Measurements from ENCODE around the gene FARSB.

FARSB gene

DNA sequence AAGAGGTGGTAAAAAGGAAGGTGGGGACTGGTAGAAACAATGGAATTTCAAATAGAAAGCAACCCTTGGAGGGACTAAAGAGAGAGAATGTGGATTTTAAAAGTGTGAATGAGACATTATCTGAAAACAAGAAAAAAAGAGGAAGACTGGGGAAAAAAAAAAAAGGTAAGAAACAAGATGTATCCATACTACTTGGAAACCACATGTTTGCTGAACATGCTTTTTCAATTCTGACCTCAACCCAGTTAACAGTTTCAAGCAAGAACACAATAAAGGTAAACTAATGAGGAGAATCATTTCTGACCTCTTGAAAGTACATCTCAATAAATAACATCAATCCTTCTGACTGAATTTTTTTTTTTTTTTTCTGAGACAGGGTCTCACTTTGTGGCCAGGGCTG lies 2.6 kb downstream of the FARSB start:
- no peaks in the 10 kb centered on the region for H3K9me3 Mint-ChIP-seq
- H3K4me3 Mint-ChIP-seq = peak overlapping the region; percentile 43
- peaks cover 41% of the 10 kb centered on the region for H3K4me1 Mint-ChIP-seq
- H3K27ac Mint-ChIP-seq = no peak overlapping the region
- no peaks in the 10 kb centered on the region for H3K27me3 Mint-ChIP-seq (ENCODE audit: low read depth, poor library complexity)
- TF ChIP-seq, protein P1, sequence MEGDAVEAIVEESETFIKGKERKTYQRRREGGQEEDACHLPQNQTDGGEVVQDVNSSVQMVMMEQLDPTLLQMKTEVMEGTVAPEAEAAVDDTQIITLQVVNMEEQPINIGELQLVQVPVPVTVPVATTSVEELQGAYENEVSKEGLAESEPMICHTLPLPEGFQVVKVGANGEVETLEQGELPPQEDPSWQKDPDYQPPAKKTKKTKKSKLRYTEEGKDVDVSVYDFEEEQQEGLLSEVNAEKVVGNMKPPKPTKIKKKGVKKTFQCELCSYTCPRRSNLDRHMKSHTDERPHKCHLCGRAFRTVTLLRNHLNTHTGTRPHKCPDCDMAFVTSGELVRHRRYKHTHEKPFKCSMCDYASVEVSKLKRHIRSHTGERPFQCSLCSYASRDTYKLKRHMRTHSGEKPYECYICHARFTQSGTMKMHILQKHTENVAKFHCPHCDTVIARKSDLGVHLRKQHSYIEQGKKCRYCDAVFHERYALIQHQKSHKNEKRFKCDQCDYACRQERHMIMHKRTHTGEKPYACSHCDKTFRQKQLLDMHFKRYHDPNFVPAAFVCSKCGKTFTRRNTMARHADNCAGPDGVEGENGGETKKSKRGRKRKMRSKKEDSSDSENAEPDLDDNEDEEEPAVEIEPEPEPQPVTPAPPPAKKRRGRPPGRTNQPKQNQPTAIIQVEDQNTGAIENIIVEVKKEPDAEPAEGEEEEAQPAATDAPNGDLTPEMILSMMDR (IDR thresholded peaks at IDR 0.05) = no peak
- DNase-seq = no peak
- peaks cover 9% of the 10 kb centered on the region for H3K36me3 Mint-ChIP-seq (ENCODE audit: low read depth)

DNA sequence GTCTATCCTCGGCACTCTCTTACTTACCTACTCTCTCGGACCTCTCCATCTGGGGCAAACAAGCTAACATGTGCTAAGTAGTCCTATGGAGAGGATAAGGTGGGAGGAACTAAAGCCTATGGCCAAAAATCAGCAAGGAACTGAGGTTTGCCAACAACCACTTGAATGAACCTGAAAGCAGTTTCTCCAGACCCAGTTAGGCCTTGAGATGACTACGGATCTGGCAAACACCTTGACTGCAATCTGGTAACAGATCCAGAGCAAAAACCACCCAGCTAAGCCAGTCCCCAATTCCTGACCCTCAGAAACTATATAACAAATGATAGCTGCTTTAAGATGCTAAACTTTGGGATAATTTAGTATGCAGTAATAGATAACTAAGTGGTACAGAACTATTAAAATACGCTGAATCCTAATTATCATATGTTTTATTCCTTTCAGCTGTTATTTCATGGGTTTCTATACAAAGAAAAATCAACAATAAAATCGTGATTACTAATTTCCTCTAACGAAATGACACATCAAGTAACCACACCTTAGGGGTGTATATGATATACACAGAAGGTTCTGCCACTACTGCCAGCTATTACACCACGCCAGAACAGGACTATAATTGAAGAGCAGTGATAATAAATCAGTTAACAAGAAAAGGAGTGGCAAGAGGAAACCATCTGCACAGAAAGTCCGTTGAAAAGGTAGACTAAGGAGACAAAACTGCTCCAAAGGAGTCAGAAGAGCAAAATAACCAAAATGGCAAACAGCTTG lies 3.2 kb downstream of the FARSB start:
- TF ChIP-seq, protein P1 (IDR thresholded peaks at IDR 0.05) = no peak
- H3K36me3 Mint-ChIP-seq (ENCODE audit: low read depth) = peaks cover 13% of the 10 kb centered on the region
- no peak overlapping the region for H3K27ac Mint-ChIP-seq
- H3K4me1 Mint-ChIP-seq = peaks cover 41% of the 10 kb centered on the region
- DNase-seq = no peak
- H3K27me3 Mint-ChIP-seq (ENCODE audit: low read depth, poor library complexity) = no peaks in the 10 kb centered on the region
- no peaks in the 10 kb centered on the region for H3K9me3 Mint-ChIP-seq
- peak overlapping the region; percentile 43 for H3K4me3 Mint-ChIP-seq

DNA sequence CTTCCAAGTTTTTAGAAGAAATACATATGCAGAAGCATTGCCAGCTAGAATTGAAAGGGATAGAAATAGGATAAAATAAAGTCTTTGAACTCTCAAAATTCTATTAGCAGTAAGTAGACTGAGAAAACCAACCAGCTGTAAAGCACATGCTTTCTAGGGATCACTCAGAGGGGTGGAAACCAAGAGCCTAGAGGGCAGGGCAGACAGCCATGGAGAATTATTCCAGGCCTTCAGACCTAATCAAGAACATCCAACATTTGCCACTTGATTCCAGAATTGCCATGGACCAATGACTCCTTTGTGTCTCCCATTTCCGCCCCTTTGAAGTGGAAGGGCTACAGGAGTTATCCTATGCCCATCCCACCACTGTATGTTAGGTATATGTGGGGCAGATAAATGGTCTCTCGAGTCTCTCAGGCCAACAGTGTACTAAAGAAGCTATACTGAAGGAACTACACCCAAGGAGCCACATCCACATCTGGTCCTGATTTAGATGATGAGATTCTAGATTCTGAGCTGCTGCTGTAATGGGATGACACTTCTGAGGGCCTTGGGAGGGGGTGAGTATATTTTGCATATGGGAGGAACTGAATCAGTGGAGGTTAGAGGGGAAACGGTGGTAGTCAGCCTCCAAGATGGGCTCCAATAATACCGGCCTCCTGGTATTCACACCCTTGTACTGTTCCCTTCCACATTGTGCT lies 4.0 kb downstream of the FARSB start:
- DNase-seq = no peak
- TF ChIP-seq, protein P1 (IDR thresholded peaks at IDR 0.05) = no peak
- Mint-ChIP-seq H3K27me3 (ENCODE audit: low read depth, poor library complexity) (no peaks in the 10 kb centered on the region), H3K4me3 (no peak overlapping the region), H3K9me3 (no peaks in the 10 kb centered on the region), H3K36me3 (ENCODE audit: low read depth) (peaks cover 15% of the 10 kb centered on the region), H3K4me1 (peaks cover 36% of the 10 kb centered on the region), H3K27ac (no peak overlapping the region)

DNA sequence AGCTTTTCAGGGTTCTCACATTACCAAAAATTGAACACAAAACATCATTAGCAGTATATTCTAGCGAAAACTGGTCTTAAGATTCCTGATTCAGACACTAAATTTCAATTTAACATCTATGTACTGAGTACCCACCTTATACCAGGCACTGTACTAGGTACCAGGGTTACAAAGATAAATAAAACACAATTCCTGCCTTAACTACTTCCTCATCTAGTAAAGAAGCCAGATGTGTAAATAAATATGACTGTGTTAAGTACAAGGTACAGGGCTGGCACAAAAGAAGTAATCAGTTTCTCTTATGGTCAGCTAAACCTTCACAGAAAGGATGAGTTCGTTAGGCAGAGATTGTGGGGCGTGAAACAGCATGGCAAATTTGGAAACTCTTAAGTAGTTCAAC lies 6.1 kb downstream of the FARSB start:
- no peak for DNase-seq
- TF ChIP-seq, protein P1 (IDR thresholded peaks at IDR 0.05) = no peak
- Mint-ChIP-seq H3K9me3 (no peaks in the 10 kb centered on the region), H3K27ac (no peak overlapping the region), H3K27me3 (ENCODE audit: low read depth, poor library complexity) (no peaks in the 10 kb centered on the region), H3K4me3 (no peak overlapping the region), H3K4me1 (peaks cover 22% of the 10 kb centered on the region), H3K36me3 (ENCODE audit: low read depth) (peaks cover 26% of the 10 kb centered on the region)

DNA sequence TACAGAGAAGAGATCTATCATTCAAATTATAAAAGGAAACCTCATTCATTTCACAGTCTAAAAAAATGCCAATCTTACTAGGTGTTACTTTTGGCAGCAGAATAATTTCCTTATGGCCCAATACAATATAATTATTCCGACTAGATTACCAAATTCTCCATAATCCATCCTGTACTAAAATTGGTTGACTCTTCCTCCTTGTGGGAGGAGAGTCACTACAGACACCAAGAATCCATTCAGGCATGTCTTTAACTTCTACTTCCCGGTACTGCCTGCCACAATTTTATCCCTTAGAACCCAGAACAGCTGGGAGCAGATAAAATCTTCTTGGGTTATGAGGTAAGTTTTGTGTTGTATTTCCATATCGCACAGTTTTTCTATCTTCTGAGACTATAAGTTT lies 9.9 kb downstream of the FARSB start:
- Mint-ChIP-seq H3K4me3 (no peak overlapping the region), H3K36me3 (ENCODE audit: low read depth) (peaks cover 36% of the 10 kb centered on the region)
- TF ChIP-seq, protein P1 (IDR thresholded peaks at IDR 0.05) = no peak

More for the DNA sequence above, 9.9 kb downstream of the FARSB start:
- Mint-ChIP-seq H3K27me3 (ENCODE audit: low read depth, poor library complexity) (no peaks in the 10 kb centered on the region), H3K4me1 (no peaks in the 10 kb centered on the region), H3K27ac (no peak overlapping the region), H3K9me3 (no peaks in the 10 kb centered on the region)
- DNase-seq = no peak

All from nephron progenitor cell (in vitro differentiated cells).